PC-9 (cell line): ENCODE data around the gene SUCLA2. TPM values are rescaled to one million over a fixed set of nuclear protein-coding genes. Genes with fewer than 3 reads are reported as not detected.
"Not testable (repeated sequence)": the region's sequence is repeated elsewhere in the genome, so short reads cannot be mapped to it uniquely, and the experiment has no call there.

Source experiments
- BruUV-seq: library from RNA; stranded (reverse); fragments of 400-500 nt; replicated peaks from 2 replicates; lab custom pipeline; 2021; lab: Mats Ljungman, UMichigan
- CTCF ChIA-PET: fragments of 300-600 bp; sonication (Branson Sonifier 250); formaldehyde crosslinking; loops from one replicate; lab custom pipeline; 2022; ENCODE audit warnings: antibody characterized with exemption; lab: Charles Lee
- POLR2A ChIA-PET: fragments of 300-600 bp; sonication (Branson Sonifier 250); formaldehyde crosslinking; loops from one replicate; lab custom pipeline; 2022; ENCODE audit warnings: antibody characterized with exemption; ENCODE audit not compliant: unreplicated experiment; lab: Charles Lee
- DNase-seq, 2 experiments: peaks; one replicate each; pipeline versions ENCODE4 v3.0.0 to v3.0.0-alpha.2; 2015 to 2022; ENCODE audit warnings: mixed read lengths in 1 of 2
- H2AFZ ChIP-seq: fragments of 200-600 bp; sonication (generic); 2 replicates; pipeline ENCODE4 v1.8.1; 2017; ENCODE audit warnings: antibody characterized with exemption
- H3F3A ChIP-seq: fragments of 200-600 bp; sonication (generic); 2 replicates; pipeline ENCODE4 v1.8.1; 2017; ENCODE audit warnings: antibody characterized with exemption, mild to moderate bottlenecking, low read depth; ENCODE audit not compliant: insufficient read depth
- H3K27ac ChIP-seq: fragments of 200-600 bp; sonication (generic); 2 replicates; pipeline ENCODE4 v1.6.1; 2016; ENCODE audit warnings: mixed run types
- H3K27me3 ChIP-seq: fragments of 200-600 bp; sonication (generic); 2 replicates; pipeline ENCODE4 v1.6.1; 2016; ENCODE audit warnings: low read depth, mixed run types; ENCODE audit not compliant: insufficient read depth
- H3K36me3 ChIP-seq: fragments of 200-600 bp; sonication (generic); 2 replicates; pipeline ENCODE4 v1.6.1; 2016; ENCODE audit warnings: low read depth, mixed run types
- H3K4me1 ChIP-seq: fragments of 200-600 bp; sonication (generic); replicated peaks from 2 replicates; pipeline ENCODE4 v1.6.1; 2016; ENCODE audit warnings: mixed run types; ENCODE audit not compliant: insufficient read depth
- H3K4me2 ChIP-seq: fragments of 200-600 bp; sonication (generic); 2 replicates; pipeline ENCODE4 v1.6.1; 2017; ENCODE audit warnings: mixed run types
- H3K4me3 ChIP-seq: fragments of 200-600 bp; sonication (generic); 2 replicates; pipeline ENCODE4 v1.6.1; 2016; ENCODE audit warnings: mixed run types
- H3K79me2 ChIP-seq: fragments of 200-600 bp; sonication (generic); 2 replicates; pipeline ENCODE4 v1.6.1; 2017; ENCODE audit warnings: low read depth, mixed run types
- H3K9me2 ChIP-seq: fragments of 200-600 bp; sonication (generic); 2 replicates; pipeline ENCODE4 v1.8.1; 2017; ENCODE audit warnings: mild to moderate bottlenecking; ENCODE audit not compliant: insufficient read depth
- H3K9me3 ChIP-seq: fragments of 200-600 bp; sonication (generic); 2 replicates; pipeline ENCODE4 v1.8.1; 2016; ENCODE audit warnings: low read depth; ENCODE audit not compliant: insufficient read depth
- H4K20me1 ChIP-seq: fragments of 200-600 bp; sonication (generic); 2 replicates; pipeline ENCODE4 v1.8.1; 2017; ENCODE audit not compliant: insufficient read depth
- CTCF ChIP-seq: fragments of 200-600 bp; sonication (generic); conservative IDR thresholded peaks from 2 replicates; pipeline ENCODE4 v1.6.1; 2017; ENCODE audit warnings: mixed run types, antibody characterized with exemption, mild to moderate bottlenecking, moderate library complexity
- EZH2 ChIP-seq: fragments of 200-600 bp; sonication (generic); IDR thresholded peaks from 2 replicates; pipeline ENCODE4 v1.8.0; 2017; ENCODE audit warnings: antibody characterized with exemption, low read depth
- intact Hi-C: fragments of 100-400 bp; cut with micrococcal nuclease; formaldehyde crosslinking; loops from one replicate; pipeline ENCODE4 v1.10.0; 2022; ENCODE audit not compliant: unreplicated experiment
- total RNA-seq: library from RNA; stranded (reverse); gene quantifications from 2 replicates; pipeline ENCODE4 v1.2.3, GENCODE V29; 2021

SUCLA2 gene
- total RNA-seq, 1 experiment from 2014 or later = 44.8 TPM

GRCh38 chr13:47949799-47950198 is 51.3 kb downstream of the SUCLA2 start:
- CTCF ChIA-PET = no interaction called here
- H3K36me3 ChIP-seq = peaks cover 14% of the 10 kb centered on the region; the same call in 1 of the 2 replicates
- intact Hi-C loops = no loop called here

GRCh38 chr13:47945738-47946137 is 55.3 kb downstream of the SUCLA2 start:
- CTCF ChIA-PET = no interaction called here
- no peaks in the 10 kb centered on the region for H3K27me3 ChIP-seq
- H3K4me1 ChIP-seq = no peaks in the 10 kb centered on the region
- no peak overlapping the region for H3K4me2 ChIP-seq
- DNase-seq = no peak
- H3K9me3 ChIP-seq = no peaks in the 10 kb centered on the region; the same call in 1 of the 2 replicates
- H3K79me2 ChIP-seq = no peaks in the 10 kb centered on the region
- peaks cover 7% of the 10 kb centered on the region; the same call in 1 of the 2 replicates for H3K36me3 ChIP-seq
- intact Hi-C loops = no loop called here
- no peaks in the 10 kb centered on the region for H3F3A ChIP-seq
- POLR2A ChIA-PET = no interaction called here
- H3K9me2 ChIP-seq = no peaks in the 10 kb centered on the region
- H3K4me3 ChIP-seq = no peak overlapping the region
- TF ChIP-seq EZH2 (no peak), CTCF (no peak)
- no peak overlapping the region for H3K27ac ChIP-seq
- H4K20me1 ChIP-seq = no peaks in the 10 kb centered on the region
- no TSS peak for BruUV-seq
- H2AFZ ChIP-seq = no peak overlapping the region

More at GRCh38 chr13:47949799-47950198, 51.3 kb downstream of the SUCLA2 start:
- no peaks in the 10 kb centered on the region for H3K9me2 ChIP-seq
- no peak overlapping the region for H3K27ac ChIP-seq
- POLR2A ChIA-PET = no interaction called here
- no peak overlapping the region for H3K4me2 ChIP-seq
- TF ChIP-seq EZH2 (no peak), CTCF (no peak)
- H2AFZ ChIP-seq = no peak overlapping the region
- no peak overlapping the region for H3K4me3 ChIP-seq
- no peak for DNase-seq
- no TSS peak for BruUV-seq
- no peaks in the 10 kb centered on the region for H3F3A ChIP-seq
- H3K79me2 ChIP-seq = no peaks in the 10 kb centered on the region
- no peaks in the 10 kb centered on the region for H3K27me3 ChIP-seq
- no peaks in the 10 kb centered on the region for H3K4me1 ChIP-seq
- no peaks in the 10 kb centered on the region; the same call in 1 of the 2 replicates for H3K9me3 ChIP-seq
- no peaks in the 10 kb centered on the region for H4K20me1 ChIP-seq

- H3K4me3 ChIP-seq, H4K20me1 ChIP-seq, H3K27ac ChIP-seq, DNase-seq, H3K36me3 ChIP-seq, H3F3A ChIP-seq, H3K4me1 ChIP-seq, BruUV-seq, H3K9me3 ChIP-seq, H3K79me2 ChIP-seq, H3K9me2 ChIP-seq, intact Hi-C loops, CTCF ChIA-PET, H2AFZ ChIP-seq, H3K4me2 ChIP-seq, H3K27me3 ChIP-seq, POLR2A ChIA-PET: not testable (repeated sequence)
Observed at GRCh38 chr13:47945146-47945545, 55.9 kb downstream of the SUCLA2 start.

GRCh38 chr13:47934371-47934770 is 66.7 kb downstream of the SUCLA2 start:
- no TSS peak for BruUV-seq
- no peaks in the 10 kb centered on the region for H4K20me1 ChIP-seq
- no peaks in the 10 kb centered on the region for H3K79me2 ChIP-seq
- no peaks in the 10 kb centered on the region for H3K27me3 ChIP-seq
- TF ChIP-seq CTCF (no peak), EZH2 (no peak)
- no peak overlapping the region for H2AFZ ChIP-seq
- H3K4me2 ChIP-seq = no peak overlapping the region
- no peaks in the 10 kb centered on the region for H3K9me2 ChIP-seq
- H3K4me1 ChIP-seq = no peaks in the 10 kb centered on the region
- no peak overlapping the region for H3K4me3 ChIP-seq
- H3K27ac ChIP-seq = no peak overlapping the region
- intact Hi-C loops = loop anchor here (10.0 kb wide), 1 partner anchor 140 kb away; no protein-coding TSS in a partner anchor
- no peaks in the 10 kb centered on the region for H3F3A ChIP-seq
- CTCF ChIA-PET = no interaction called here
- no peaks in the 10 kb centered on the region for H3K9me3 ChIP-seq
- DNase-seq = no peak
- POLR2A ChIA-PET = interaction anchor here (0.6 kb wide), 1 partner anchor 9 kb away, joined by 3 read pairs; no protein-coding TSS in a partner anchor
- no peaks in the 10 kb centered on the region for H3K36me3 ChIP-seq
